ENCODE results near the gene TMBIM1.

The TMBIM1 gene

DNA sequence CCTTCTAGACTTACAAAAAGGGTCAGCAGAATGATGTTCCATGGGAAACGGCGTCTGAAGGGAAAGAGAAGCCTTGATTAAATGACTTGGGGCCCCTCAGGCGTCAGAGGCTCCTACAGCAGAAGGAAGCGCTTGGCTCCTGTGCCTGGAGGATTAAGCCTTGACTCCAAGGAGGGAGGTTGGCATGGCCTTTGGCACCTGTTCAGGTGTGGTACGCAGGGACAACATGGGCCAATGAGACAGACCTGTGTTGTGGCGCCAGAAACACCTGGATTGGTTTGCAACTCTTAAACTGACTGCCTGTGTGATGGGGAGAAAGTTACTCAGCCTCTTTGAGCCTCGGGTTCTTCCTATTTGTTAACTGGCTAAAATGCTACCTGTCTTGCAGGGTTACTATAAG, 14.4 kb downstream of the TMBIM1 start:
- TF ChIP-seq, protein P1, sequence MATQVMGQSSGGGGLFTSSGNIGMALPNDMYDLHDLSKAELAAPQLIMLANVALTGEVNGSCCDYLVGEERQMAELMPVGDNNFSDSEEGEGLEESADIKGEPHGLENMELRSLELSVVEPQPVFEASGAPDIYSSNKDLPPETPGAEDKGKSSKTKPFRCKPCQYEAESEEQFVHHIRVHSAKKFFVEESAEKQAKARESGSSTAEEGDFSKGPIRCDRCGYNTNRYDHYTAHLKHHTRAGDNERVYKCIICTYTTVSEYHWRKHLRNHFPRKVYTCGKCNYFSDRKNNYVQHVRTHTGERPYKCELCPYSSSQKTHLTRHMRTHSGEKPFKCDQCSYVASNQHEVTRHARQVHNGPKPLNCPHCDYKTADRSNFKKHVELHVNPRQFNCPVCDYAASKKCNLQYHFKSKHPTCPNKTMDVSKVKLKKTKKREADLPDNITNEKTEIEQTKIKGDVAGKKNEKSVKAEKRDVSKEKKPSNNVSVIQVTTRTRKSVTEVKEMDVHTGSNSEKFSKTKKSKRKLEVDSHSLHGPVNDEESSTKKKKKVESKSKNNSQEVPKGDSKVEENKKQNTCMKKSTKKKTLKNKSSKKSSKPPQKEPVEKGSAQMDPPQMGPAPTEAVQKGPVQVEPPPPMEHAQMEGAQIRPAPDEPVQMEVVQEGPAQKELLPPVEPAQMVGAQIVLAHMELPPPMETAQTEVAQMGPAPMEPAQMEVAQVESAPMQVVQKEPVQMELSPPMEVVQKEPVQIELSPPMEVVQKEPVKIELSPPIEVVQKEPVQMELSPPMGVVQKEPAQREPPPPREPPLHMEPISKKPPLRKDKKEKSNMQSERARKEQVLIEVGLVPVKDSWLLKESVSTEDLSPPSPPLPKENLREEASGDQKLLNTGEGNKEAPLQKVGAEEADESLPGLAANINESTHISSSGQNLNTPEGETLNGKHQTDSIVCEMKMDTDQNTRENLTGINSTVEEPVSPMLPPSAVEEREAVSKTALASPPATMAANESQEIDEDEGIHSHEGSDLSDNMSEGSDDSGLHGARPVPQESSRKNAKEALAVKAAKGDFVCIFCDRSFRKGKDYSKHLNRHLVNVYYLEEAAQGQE (IDR thresholded peaks at IDR 0.05; ENCODE audit: insufficient read depth in 1 of 2, low read depth in 2 of 2, low read length in 2 of 2) = no peak
- TF ChIP-seq FOXP2 (optimal IDR thresholded peaks at IDR 0.05; ENCODE audit: borderline replicate concordance, extremely low read depth, extremely low read length, insufficient read depth) (no peak), POLR2AphosphoS5 (IDR thresholded peaks at IDR 0.05; ENCODE audit: low read depth, low read length) (no peak), TAF1 (IDR thresholded peaks at IDR 0.05; ENCODE audit: borderline replicate concordance, insufficient read depth, low read length) (no peak), SIN3A (IDR thresholded peaks at IDR 0.05; ENCODE audit: borderline replicate concordance, insufficient read depth, low read length) (no peak)

DNA sequence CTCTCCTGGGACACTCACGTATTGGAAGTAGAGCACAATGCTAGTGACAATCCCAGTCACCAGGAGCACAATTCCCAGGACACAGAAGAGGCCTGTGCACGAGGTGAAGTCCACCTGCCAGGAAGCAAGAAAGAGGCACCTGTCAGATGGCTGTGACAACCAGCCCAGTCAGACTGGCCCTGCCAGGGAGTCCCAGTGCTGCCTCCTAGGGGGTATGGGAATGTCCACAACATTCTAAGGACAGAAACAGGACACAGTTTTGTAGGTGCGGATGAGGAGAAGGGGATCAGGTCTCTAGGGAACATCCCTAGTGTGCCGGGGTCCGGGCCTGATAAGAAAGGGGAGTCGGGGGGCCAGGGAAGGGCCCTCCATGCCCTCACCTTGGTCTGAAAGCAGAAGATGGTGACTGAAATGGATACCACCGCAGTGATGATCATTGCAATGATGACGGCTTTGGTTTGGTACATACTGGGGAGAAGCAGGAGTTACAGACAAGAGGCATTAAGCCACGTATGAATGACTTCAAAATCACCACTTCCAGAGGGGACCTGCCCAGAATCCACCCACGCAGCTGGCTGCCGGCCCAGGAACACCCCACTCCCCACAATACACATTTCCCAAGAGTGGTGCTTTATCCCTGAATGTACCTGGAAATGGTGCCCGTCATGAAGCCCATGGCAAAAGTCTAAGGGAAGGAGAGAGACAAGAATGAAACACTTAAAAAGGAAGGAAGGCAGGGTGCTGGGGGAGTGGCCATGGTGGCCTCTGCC, 15.1 kb downstream of the TMBIM1 start:
- no peak for TF ChIP-seq FOXP2 (optimal IDR thresholded peaks at IDR 0.05; ENCODE audit: borderline replicate concordance, extremely low read depth, extremely low read length, insufficient read depth)
- no peak for TF ChIP-seq SIN3A (IDR thresholded peaks at IDR 0.05; ENCODE audit: borderline replicate concordance, insufficient read depth, low read length)
- TF ChIP-seq, protein P1 (IDR thresholded peaks at IDR 0.05; ENCODE audit: insufficient read depth in 1 of 2, low read depth in 2 of 2, low read length in 2 of 2) = no peak
- no peak for TF ChIP-seq TAF1 (IDR thresholded peaks at IDR 0.05; ENCODE audit: borderline replicate concordance, insufficient read depth, low read length)
- no peak for TF ChIP-seq POLR2AphosphoS5 (IDR thresholded peaks at IDR 0.05; ENCODE audit: low read depth, low read length)

DNA sequence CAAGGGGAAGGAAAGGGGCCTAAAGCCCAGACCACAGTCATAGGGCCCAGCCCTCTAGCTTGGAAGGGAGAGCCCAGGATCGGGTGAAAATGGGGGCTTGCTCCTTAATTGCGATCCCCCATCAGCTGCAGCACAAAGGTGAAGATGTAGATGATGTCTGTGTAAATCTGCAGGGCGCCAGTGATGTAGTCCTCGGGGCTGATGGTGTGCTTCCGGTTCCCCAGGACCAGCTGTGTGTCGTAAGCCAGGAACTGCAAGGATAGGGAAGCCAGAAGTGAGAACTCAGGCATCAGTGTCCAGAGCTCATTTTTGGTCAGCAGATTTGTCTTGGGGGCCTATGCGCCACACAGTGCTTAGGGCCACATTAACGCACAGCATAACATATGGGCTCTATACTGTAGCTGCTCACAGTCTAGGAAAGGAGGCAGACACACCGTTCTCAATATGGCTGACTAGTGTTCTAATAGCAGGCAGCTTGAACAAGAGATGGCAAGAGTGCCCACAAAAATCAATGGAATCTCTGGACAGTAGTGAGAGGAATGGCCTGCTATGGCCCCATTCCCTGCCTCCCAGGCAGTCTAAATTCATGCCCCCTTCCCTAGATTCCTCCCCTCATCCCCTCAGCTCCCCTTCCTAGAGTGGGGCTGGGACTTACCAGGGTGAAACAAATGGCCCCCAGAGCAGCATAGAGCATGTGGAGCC, 16.8 kb downstream of the TMBIM1 start:
- TF ChIP-seq, protein P1 (IDR thresholded peaks at IDR 0.05; ENCODE audit: insufficient read depth in 1 of 2, low read depth in 2 of 2, low read length in 2 of 2) = no peak
- no peak for TF ChIP-seq TAF1 (IDR thresholded peaks at IDR 0.05; ENCODE audit: borderline replicate concordance, insufficient read depth, low read length)
- TF ChIP-seq SIN3A (IDR thresholded peaks at IDR 0.05; ENCODE audit: borderline replicate concordance, insufficient read depth, low read length) = no peak
- TF ChIP-seq FOXP2 (optimal IDR thresholded peaks at IDR 0.05; ENCODE audit: borderline replicate concordance, extremely low read depth, extremely low read length, insufficient read depth) = no peak
- no peak for TF ChIP-seq POLR2AphosphoS5 (IDR thresholded peaks at IDR 0.05; ENCODE audit: low read depth, low read length)

DNA sequence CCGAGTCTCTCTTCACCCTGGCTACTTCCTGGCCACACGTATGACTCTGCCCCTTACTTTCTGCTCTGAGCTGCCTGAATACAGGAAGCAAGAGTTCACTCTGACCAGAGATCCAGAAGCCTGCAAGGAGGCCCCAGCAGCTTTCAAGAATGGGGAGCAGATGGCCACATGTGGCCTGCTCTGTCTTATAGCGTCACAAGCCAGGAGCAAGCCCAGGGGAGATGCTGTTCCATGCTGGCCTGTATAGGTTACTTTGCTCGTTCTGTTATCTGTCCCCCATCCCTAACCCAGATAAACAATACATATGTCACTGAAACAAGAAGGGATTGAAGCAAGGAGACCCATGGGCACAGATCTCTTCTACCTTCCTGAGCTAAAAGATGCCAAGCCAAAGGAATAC, 17.7 kb downstream of the TMBIM1 start:
- TF ChIP-seq FOXP2 (optimal IDR thresholded peaks at IDR 0.05; ENCODE audit: borderline replicate concordance, extremely low read depth, extremely low read length, insufficient read depth) (no peak), POLR2AphosphoS5 (IDR thresholded peaks at IDR 0.05; ENCODE audit: low read depth, low read length) (no peak), TAF1 (IDR thresholded peaks at IDR 0.05; ENCODE audit: borderline replicate concordance, insufficient read depth, low read length) (no peak), SIN3A (IDR thresholded peaks at IDR 0.05; ENCODE audit: borderline replicate concordance, insufficient read depth, low read length) (no peak)
- TF ChIP-seq, protein P1 (IDR thresholded peaks at IDR 0.05; ENCODE audit: insufficient read depth in 1 of 2, low read depth in 2 of 2, low read length in 2 of 2) = no peak

Measured in PFSK-1 (cell line).